ENCODE results near the gene ZNF334. TPM values are rescaled to one million over a fixed set of nuclear protein-coding genes. Genes with fewer than 3 reads are reported as not detected.
A peak's percentile ranks its signal among the peaks of the same experiment; 100 is the strongest.

Gene ZNF334
- total RNA-seq, 1 experiment from 2014 or later: 19.5 TPM

DNA sequence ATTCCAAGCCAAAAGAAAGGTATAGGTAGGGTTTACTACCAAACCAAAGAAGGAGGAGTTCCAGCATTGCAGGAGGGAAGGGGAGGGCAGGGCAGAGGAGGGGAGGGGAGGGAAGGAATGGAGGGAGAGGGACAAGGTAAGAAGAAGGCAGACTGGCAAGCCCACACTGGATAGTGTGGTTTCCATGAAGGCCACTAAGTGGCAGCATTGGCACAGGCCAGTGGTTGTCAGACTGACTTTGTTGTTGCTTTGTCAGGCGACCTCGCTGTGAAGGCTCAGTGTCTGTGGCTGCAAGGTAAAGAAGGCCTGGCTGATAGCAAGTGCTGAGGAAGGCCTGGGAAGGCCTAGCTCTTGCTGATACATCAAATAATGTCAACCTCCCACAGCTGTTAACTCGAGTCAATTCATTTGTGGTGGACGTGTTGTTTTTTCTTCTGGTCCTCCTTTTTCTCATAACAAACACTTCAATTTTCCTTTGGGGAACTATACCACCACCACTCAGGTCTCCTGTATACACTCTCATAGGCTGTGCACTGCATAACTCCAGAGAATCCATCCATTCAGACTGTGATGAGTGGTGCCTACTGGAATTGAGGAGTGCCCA, 7.7 kb upstream of the ZNF334 start:
- H2BK12ac ChIP-seq (ENCODE audit: insufficient read length, low read depth, low read length): no peak overlapping the region
- H3K56ac ChIP-seq (ENCODE audit: insufficient read length, low read depth, low read length): no peak overlapping the region
- H3K79me1 ChIP-seq (ENCODE audit: insufficient read depth, low read depth, low read length, poor library complexity, severe bottlenecking): no peaks in the 10 kb centered on the region
- WGBS (ENCODE audit: extremely low coverage, insufficient read length, low lambda C conversion rate): no CpG with 5 or more reads among the region's 4 CpGs
- H3K23me2 ChIP-seq (ENCODE audit: insufficient read length, low read depth, low read length, poor library complexity, severe bottlenecking): no peaks in the 10 kb centered on the region
- H2BK15ac ChIP-seq (ENCODE audit: low read depth, low read length): no peak overlapping the region
- no peak overlapping the region for H3K14ac ChIP-seq (ENCODE audit: insufficient read depth, low read length)
- H3K9me3 ChIP-seq (ENCODE audit: control insufficient read depth, low read depth, low read length): no peaks in the 10 kb centered on the region
- no peak overlapping the region for H2BK20ac ChIP-seq (ENCODE audit: low read depth, low read length, poor library complexity, severe bottlenecking)
- H4K5ac ChIP-seq (ENCODE audit: insufficient read length, low read depth, low read length): no peak overlapping the region
- no peak overlapping the region for H2AFZ ChIP-seq (ENCODE audit: low read length)
- H3K4me1 ChIP-seq (ENCODE audit: insufficient read depth, low read length): no peaks in the 10 kb centered on the region
- no peak overlapping the region for H3K18ac ChIP-seq (ENCODE audit: insufficient read length, low read depth, low read length)
- H2AK5ac ChIP-seq (ENCODE audit: insufficient read length, low read length): no peak overlapping the region
- no peak overlapping the region for H3K9ac ChIP-seq (ENCODE audit: extremely low read depth, insufficient read length, low read length)
- H2BK5ac ChIP-seq (ENCODE audit: insufficient read length, low read length): no peak overlapping the region
- no peak overlapping the region for H4K91ac ChIP-seq (ENCODE audit: insufficient read length, low read depth, low read length)
- peaks cover 31% of the 10 kb centered on the region for H3K27me3 Mint-ChIP-seq (ENCODE audit: low read depth)
- H3K4ac ChIP-seq (ENCODE audit: low read depth, low read length): no peak overlapping the region
- H2BK120ac ChIP-seq (ENCODE audit: low read depth, low read length, poor library complexity, severe bottlenecking): no peak overlapping the region
- H4K8ac ChIP-seq (replicated peaks; ENCODE audit: insufficient read length, low read depth, low read length): no peak overlapping the region
- H3K36me3 Mint-ChIP-seq (ENCODE audit: insufficient read depth in 1 of 3, low read depth in 3 of 3): no peaks in the 10 kb centered on the region; a peak in 1 of 7 replicates
- peak; percentile 88 for DNase-seq
- no peak overlapping the region for H3K23ac ChIP-seq (ENCODE audit: insufficient read length, low read depth, low read length)
- H3K4me3 Mint-ChIP-seq: no peak overlapping the region; a peak in 1 of 5 replicates
- TF ChIP-seq, protein P1, sequence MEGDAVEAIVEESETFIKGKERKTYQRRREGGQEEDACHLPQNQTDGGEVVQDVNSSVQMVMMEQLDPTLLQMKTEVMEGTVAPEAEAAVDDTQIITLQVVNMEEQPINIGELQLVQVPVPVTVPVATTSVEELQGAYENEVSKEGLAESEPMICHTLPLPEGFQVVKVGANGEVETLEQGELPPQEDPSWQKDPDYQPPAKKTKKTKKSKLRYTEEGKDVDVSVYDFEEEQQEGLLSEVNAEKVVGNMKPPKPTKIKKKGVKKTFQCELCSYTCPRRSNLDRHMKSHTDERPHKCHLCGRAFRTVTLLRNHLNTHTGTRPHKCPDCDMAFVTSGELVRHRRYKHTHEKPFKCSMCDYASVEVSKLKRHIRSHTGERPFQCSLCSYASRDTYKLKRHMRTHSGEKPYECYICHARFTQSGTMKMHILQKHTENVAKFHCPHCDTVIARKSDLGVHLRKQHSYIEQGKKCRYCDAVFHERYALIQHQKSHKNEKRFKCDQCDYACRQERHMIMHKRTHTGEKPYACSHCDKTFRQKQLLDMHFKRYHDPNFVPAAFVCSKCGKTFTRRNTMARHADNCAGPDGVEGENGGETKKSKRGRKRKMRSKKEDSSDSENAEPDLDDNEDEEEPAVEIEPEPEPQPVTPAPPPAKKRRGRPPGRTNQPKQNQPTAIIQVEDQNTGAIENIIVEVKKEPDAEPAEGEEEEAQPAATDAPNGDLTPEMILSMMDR (conservative IDR thresholded peaks at IDR 0.05): peak; percentile 93
- peaks cover 0 to 6% of the 10 kb centered on the region in 2 experiments; a peak in 3 of 4 replicates for H3K4me1 Mint-ChIP-seq
- no peaks in the 10 kb centered on the region for H3K79me2 ChIP-seq (ENCODE audit: insufficient read depth, low read length)
- no peaks in the 10 kb centered on the region for H4K20me1 ChIP-seq (ENCODE audit: control insufficient read depth, insufficient read depth, insufficient read length)
- no peak overlapping the region for H3K27ac Mint-ChIP-seq
- H3K27ac ChIP-seq (ENCODE audit: insufficient read length, low read depth, low read length): no peak overlapping the region
- no peak overlapping the region for H3K4me2 ChIP-seq (ENCODE audit: insufficient read depth, insufficient read length, low read length)
- H3K9me3 Mint-ChIP-seq: peaks cover 0 to 5% of the 10 kb centered on the region in 2 experiments; a peak in 2 of 5 replicates
- no peaks in the 10 kb centered on the region for H3K27me3 ChIP-seq (ENCODE audit: insufficient read depth, low read length)
- H3T11ph ChIP-seq (ENCODE audit: low read length): no peak overlapping the region

Measured in H9 (cell line).